Stimulated activated CD8-positive, alpha-beta memory T cell treated with anti-CD3 and anti-CD28 coated beads, Interleukin-4, amount 100 ng/mL, for 24 hours (primary cell): ENCODE results near the gene CCDC87.
A peak's percentile ranks its signal among the peaks of the same experiment; 100 is the strongest.
"Not testable (repeated sequence)": the region's sequence is repeated elsewhere in the genome, so short reads cannot be mapped to it uniquely, and the experiment has no call there.

Source experiments
- DNase-seq: peaks from one replicate; pipeline ENCODE4 v3.0.0-alpha.2; 2020; ENCODE audit warnings: low read depth

CCDC87 gene

DNA sequence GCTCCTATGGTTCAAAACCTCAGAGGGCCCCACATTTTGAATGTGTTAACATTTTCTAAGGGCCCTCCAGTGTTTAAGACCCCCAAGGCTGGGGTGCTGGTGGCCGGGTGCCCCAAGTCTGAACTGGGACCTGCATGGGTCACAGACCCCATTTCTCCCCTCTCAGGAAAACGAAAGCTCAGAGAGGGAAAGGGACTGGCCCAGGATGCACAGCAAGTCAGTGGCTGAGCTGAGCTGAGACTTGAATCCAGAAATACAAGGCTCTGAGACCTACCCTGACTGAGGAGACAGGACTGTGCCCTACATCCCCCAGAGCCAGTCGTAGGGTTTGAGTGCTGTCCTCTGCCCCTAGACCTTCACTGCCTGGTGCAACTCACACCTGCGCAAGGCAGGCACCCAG, 42.0 kb downstream of the CCDC87 start:
- DNase-seq = no peak

GRCh38 chr11:66549696-66550095, 43.2 kb downstream of the CCDC87 start:
- DNase-seq = no peak

- DNase-seq = no peak
Measured at GRCh38 chr11:66548774-66549630, 43.9 kb downstream of the CCDC87 start.

- DNase-seq = no peak
Measured at GRCh38 chr11:66548041-66548440, 44.8 kb downstream of the CCDC87 start.

DNA sequence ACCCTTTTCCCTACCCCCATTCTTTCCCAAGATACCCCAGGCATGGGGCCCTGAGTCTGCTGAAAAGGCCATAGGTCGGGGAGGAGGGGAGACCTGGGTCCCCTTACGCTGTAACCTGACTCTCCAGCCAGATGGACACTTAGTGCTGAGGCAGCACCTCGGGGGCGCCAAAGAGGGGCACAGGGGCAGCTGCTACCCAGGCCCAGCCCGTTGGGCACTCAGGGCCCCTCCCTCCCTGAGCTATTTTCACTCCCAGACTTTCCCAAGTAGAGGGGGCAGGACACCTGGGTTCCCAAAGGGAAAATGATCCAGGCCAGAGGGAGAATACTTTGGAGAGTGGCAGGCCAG, 45.2 kb downstream of the CCDC87 start:
- no peak for DNase-seq

DNA sequence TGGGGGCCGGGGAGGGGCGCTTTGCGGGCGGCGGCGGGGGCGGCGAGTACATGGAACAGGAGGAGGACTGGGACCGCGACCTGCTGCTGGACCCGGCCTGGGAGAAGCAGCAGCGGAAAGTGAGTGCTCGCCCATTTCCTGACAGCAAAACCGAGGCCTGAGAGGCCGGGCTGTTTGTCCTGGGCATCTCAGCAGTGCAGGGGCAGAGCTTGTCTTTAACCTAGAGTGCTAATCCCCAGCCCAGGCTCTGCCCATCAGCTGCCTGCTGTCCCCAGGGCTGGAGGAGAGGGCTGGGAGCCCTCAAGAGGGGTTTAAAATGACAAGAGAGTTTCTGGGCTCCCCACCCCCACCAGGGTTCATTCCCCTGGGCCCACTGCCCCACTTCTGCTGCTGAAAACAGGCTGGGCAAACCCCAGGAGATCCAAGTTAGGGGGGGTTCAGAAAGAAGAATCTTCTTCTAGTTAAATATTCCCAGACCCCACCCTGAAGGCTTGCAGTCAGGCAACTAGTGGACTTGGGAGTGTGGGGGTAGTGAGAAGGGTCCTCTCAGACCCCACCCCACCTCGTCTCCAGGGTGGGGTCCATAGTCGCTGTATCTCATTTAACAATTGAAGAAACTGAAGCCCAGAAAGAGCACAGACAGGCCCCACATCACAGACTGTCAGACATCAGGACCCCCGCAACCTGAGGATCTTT, 45.7 kb downstream of the CCDC87 start:
- DNase-seq = no peak

DNA sequence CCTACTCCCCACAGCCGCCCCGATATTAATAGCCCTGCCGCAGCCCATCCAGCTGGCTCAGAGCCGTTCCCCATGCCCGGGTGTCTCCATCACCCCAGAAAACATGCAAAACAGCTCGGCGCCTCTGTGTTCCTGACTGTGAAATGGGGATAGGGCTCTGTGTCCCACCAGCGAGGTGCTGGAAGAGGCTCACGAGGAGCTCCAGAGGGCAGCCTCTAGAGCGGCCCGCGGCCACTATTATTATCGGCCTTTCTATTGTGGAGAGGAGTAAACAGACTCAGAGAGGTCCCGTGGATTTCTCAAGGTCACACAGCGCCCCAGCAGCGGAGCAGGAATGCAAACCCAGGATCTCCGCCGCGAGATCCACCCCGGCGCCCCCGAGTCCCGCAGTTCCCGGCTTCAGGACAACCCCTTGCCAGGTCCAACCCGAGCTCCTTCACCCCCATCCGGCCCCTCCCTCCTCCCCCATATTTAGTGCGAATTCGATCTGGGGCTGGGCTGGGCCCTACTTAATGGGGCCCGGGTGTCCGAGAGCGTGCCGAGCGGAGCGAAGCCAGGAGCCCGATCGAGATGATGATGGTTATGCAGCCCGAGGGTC, 46.4 kb downstream of the CCDC87 start, which contains the start of gene ACTN3:
Gene ACTN3, plus strand, starts transcription at position 536 of the 598 bp plus-strand sequence. Its CDS starts 35 bp downstream, at position 571.
- DNase-seq = no peak

DNA sequence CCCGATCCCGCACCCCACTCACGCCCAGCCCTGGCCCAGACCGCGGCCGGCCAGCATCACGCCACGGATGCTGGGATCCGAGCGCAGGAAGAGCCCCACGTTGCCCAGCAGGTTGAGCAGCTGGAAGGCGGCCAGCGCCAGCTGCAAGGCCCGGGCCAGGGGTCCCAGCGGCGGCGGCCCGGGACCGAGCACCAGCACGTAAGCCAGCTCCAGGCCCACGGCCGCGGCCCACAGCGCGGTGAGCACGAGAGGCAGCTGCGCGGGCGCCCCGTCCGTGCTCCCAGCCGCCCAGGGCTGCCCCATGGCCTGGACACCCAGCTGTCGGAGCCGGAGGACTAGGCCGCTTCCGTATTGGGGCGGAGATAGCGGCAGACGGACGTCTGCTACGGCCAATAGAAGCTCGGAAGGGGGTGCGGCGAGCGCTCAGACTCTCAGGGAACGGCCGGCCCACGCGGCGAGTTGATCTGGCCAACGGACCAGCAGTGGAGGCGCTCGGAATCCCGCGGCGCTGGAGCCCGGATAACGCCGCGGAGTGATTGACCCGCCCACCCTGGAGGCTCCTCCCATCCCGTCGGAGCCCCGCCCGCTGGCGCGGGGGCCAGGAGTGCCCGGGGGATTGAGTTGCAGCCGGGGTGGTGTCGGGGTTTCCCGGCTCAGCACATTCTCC, 47.0 kb downstream of the CCDC87 start, which contains the start of gene ZDHHC24:
Gene ZDHHC24, minus strand, starts transcription at position 348 of the 667 bp plus-strand sequence. Its CDS starts 45 bp downstream, at position 303.
- peak; percentile 88 for DNase-seq

- not testable (repeated sequence) for DNase-seq
Measured at GRCh38 chr11:66544952-66545351, 47.9 kb downstream of the CCDC87 start.

- peak; percentile 50 for DNase-seq
Measured at GRCh38 chr11:66543263-66544107, 49.4 kb downstream of the CCDC87 start.

- DNase-seq = no peak
Measured at GRCh38 chr11:66542362-66542761, 50.5 kb downstream of the CCDC87 start.

- no peak for DNase-seq
Measured at GRCh38 chr11:66541892-66542291, 51.0 kb downstream of the CCDC87 start.

DNA sequence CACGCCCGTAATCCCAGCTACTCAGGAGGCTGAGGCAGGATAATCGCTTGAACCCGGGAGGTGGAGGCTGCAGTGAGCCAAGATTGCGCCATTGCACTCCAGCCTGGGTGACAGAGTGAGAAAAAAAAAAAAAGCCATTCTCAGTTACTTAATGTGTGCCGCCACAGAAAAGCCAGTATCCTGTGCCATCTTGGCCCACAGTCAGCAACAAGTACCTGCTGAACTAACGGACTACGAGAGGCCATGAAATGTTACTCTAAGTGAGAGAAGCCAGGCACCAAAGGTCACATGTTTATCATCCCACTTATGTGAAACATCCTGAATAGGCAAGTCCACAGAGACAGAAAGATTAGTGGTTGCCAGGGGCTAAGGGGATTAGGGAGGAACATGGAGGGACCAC, 52.3 kb downstream of the CCDC87 start:
- not testable (repeated sequence) for DNase-seq
